ENCODE data around the gene NRXN3.

The NRXN3 gene

DNA sequence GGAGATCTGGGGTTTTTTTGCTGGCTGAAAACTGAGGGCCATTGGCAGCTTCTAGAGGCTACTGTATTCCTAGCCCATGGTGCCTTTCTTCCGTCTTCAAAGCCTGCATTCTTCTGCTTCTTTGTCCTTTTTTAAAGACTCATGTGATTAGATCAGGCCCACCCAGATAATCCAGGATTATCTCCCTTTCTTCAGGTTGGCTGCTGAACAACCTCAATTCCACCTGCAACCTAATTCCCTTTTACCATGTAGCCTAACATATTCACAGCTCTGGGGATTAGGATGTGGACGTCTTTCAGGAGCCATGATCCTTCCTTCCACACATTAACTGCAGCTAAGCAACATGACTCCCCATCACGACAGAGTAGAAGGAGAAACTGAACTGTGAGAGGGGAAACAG, 1055.6 kb downstream of the NRXN3 start:
- DNase-seq (ENCODE audit: low read depth in 2 of 2), result no peak

DNA sequence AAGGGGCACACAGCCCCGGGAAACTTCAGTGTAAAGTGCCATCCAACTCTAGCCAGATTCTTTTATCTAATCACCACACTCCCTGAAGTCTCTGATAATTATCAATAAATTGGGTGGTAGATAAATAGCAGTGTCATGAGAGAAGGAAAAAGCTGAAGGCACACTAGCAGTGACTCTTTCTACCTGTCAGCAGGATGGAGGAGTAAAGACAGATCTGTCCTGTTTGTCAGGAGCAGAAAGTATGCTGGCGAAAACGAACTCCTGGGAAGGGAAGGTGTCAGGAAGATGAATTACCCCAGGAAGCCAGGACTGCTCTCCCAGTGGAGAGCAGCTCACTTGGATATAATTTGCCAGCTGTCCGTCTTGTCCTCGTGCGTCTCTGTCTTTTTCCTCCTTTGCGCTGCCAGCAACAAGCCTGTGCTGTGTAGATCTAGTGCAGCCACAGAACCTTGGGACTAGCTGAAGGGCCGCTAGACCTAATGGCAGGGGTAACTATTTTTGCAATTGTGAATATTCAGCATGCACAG, 1059.3 kb downstream of the NRXN3 start:
- DNase-seq (ENCODE audit: low read depth in 2 of 2), result no peak

DNA sequence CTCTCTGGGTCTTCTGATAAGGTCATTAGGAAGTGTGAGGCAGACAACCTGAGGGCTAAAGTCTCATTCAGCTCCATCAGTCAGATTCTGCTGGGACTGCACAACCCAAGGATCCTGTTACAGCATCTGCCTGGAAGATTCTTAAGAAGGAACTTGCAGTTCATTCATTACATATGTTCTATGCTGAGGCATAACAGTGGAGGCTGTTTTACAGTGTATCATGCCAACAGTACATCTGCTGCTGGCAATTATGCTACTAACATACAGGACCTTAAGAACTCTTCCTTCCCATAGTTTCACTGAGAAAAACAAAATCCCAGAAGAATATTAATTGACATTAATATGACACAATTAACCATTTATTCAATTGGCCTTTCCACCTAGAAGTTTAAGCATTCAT, 1072.5 kb downstream of the NRXN3 start:
- DNase-seq (ENCODE audit: low read depth in 2 of 2), result no peak

DNA sequence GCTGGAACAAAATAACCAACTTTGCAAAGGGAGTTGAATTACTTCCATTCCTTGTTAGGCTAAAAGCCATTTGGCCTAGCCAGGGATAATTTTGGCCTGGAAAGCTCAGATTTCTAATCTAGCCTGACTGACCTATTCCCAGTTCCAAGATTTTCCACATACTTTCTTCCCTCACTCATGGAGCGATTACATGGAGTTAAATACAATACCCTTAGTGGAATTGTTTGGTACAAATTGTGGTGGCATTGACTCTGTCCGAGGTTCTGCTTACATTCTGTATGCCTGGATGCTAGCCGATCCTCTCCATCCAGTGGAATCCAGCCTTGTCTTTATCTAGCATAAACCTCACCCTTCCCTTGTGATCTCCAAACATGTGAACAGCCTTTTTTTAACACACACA, 1076.0 kb downstream of the NRXN3 start:
- no peak for DNase-seq (ENCODE audit: low read depth in 2 of 2)

DNA sequence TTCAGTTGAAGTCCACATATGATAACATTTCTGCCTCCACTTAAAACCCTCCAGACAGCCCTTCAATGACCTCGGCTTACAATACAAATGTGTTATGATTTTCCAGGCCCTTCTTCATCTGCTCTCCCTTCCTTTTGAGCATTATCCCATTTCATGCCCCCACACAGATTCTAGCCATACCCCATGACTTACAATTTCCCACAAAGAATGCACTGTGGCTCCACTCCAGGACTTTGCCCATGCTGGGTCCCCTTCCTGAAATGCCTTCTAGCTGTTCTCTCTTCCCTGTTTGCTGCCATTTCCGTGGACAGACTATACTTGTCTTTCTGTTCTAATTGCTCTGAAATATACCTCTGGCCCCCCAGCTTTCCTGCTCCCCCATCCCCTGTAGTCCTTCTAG, 1078.0 kb downstream of the NRXN3 start:
- DNase-seq (ENCODE audit: low read depth in 2 of 2), result no peak

DNA sequence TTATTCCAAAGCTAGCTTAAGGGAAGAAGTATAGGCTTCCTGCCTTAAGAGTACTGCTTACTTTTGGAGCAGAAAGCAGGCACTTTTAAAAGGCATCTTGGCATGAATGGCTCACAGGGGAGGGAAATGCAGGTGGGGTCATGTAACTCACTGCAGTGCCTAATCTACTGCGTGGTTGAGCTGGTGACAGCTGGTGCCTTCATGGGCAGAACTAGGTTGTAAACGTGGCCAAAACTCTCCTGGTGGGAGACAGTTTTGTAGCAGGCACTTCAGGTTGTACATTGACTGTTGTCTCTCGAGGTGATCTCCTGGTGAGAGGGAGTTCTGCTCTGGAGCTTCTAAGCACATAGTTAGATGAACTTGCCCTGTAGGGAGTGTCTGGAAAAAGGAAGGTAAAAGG, 1078.6 kb downstream of the NRXN3 start:
- no peak for DNase-seq (ENCODE audit: low read depth in 2 of 2)

DNA sequence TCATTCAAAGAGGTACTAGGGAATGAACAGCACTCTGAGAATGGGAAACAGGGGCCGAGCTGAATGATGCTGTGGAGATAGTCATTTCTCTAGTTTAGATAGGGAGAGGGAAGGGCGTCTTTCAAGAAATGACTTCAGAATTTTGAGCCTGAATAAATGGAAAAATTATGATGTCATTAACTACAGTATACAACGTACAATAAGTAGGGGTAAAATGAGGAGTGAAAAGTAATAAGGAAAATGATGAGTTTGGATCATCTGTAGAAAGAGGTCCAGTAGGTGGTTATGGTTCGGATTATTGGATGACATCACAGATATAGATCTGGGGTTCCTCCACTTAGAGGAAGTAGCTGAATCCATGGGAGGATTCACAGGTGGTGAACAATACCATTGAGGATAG, 1081.1 kb downstream of the NRXN3 start:
- no peak for DNase-seq (ENCODE audit: low read depth in 2 of 2)

DNA sequence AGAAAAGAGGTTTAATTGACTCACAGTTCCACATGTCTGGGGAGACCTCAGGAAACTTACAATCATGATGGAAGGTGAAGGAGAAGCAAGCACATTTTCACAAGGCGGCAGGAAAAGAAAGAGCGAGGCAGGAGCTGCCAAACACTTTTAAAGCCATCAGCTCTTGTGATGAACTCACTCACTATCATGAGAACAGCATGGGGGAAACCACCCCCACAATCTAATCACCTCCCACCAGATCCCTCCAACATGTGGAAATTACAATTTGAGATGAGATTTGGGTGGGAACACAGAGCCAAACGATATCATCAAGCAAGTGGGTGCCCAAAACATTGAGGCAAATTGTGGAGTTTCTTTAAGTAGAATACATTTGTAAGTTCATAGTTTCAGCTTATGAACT, 1083.4 kb downstream of the NRXN3 start:
- DNase-seq (ENCODE audit: low read depth in 2 of 2), result no peak

DNA sequence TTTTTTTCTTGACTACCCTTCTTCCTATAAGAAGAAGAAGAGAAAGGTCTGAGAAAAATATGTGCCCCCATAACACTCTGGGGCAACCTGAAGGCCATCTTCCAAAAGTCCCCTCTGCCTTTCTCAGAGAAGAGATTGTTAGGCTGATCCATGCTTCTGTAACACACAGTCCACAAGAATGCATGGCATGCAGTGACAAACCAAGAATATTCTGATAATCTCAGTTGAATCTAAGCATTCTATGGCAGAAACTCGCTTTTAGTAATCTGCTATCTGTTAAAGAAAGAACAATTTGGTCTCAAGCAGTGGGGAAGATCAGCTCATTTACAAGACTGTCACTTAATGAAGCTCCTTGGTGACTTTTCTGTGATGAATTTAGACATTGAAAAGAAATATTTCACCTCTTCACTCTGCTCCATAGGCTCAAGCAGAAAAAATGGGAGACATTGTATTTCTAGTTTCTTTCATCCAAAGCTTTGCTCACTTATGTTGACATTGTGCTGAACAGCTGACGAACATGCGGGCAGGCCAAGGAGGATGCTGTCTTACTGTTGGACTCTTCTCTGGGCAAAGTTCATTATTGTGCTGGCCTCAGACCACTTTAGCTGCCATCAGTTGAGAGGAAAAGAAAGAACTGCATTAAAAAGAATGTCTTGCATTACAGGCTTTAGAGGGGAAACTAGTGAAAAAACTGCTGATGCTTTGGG, 1084.0 kb downstream of the NRXN3 start:
- DNase-seq (ENCODE audit: low read depth in 2 of 2), result no peak

DNA sequence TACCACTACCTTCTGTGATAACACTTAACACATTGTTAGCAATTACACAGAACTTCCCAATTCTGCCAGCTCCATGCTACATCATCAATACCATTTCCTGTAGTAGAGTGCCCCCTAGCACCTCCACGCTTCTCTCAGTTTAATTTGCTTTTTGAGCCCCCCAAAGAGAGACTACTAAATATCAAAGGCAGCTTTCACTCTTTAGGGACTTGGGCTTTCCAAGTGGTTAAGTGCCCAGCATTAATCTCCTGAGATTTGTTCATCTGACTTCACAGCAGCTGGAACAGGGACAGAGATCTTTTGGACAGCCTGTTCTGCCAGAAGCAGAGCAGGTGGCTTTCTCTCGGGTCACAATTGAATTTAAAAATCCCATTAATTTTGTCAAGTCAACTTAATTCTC, 1086.2 kb downstream of the NRXN3 start:
- no peak for DNase-seq (ENCODE audit: low read depth in 2 of 2)

DNA sequence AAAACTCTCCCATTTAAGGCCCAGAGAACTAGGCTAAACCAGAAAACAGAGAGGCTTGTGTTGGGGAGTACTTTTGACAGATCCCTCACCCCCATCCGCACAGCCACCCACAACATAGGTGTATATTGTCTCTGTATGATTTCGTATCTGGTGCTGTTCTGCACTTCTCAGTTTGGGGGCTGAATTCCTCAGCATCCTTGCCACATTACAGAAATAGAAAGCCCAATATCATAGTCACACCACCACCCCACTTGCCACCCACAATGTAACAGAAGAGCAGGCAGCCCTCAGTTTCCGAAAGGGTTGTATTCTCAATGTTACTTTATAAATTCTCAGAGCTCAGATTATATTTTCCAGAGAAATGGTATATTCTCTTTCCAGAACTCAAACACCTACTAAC, 1090.2 kb downstream of the NRXN3 start:
- DNase-seq (ENCODE audit: low read depth in 2 of 2), result no peak

DNA sequence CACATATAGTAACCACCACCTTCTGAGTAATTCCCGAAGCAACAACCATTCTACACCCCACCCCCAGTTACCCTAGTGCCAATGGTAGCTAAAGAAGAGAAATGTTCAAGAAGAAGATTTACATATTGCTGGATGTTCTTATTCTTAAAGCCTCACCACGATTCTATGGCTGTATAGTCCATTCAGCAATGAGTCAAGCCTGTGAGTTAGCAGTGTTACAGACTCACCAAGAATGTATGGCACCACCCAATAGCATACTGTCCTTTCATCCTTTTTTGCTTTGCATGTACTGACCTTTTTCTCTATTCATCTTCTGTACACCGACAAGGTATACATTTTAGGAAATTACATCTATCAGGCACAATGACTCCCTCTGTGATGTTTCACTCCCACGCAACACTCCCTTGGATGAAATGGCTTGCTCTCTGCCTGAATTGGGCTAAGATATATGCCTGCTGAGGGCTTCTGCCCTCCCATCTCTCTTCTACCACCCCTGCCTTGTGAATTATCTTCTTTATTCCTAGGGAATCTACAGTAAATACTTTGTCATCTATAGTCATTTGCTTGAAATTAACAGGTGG, 1095.3 kb downstream of the NRXN3 start:
- no peak for DNase-seq (ENCODE audit: low read depth in 2 of 2)

DNA sequence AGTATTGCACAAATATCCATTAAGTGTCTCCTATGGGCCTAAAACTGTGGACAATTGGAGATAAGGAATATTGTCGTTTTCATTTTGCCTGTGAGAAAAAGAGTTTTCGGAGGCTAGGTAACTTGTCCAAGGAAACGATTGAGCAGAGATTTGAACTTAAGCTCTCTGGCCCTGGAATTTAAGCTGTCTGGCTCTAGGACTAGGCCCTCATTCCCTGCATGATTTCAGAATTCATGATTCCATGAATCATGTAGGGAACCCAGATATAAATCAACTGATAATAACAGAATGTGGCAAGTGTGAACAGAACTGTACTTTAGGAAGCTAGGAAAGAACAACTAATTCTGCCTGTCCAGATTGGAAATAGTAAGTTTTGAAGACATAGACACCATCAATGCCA, 1100.2 kb downstream of the NRXN3 start:
- DNase-seq (ENCODE audit: low read depth in 2 of 2), result no peak

DNA sequence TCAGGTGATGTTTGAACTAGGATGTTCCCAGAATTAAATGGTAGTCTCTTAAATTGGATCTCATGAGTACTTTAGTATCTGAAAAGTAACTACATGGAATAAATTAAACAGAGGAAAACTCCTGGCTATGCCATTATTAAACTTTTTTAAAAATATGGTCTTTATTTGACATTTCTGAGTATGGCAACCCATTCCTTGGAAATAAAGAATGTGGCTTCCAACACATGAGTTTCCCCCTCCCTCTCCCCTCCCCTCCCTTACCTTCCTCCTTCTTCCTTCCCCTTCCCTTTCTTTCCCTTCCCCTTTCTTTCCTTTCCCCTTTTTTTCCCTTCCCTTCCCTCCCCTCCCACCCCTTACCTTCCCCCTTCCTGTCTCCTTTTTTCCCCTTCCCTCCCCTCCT, 1100.9 kb downstream of the NRXN3 start:
- no peak for DNase-seq (ENCODE audit: low read depth in 2 of 2)

DNA sequence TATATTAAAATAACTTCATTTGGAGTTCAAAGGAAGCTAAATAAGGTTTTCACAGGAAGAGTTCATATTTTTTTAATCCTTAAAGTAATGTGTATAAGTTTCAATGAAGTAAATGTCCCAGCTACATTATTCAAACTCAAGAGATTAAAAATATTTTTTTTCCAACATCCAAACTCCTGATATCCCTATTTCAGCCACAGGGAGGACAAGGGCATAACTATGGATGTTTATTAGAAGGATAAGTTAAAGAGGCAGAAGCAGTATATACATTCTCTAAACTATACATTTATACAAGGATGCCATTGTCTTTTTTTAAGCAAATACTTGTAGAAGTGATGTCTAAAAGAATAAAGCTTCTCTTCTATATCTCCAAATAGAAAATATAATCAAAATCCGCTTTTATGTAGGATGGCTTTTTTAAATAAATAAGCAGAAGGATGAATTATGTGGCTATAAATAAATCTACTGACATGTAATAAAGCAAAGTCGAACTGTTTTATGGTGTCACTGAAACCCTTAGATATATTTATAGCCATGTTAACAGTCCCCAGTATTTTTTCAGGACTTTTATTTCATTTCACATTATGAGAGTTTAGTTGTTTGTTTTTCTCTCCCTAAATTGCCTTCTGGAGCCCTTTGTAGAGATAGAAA, 1104.6 kb downstream of the NRXN3 start:
- DNase-seq (ENCODE audit: low read depth in 2 of 2), result no peak

DNA sequence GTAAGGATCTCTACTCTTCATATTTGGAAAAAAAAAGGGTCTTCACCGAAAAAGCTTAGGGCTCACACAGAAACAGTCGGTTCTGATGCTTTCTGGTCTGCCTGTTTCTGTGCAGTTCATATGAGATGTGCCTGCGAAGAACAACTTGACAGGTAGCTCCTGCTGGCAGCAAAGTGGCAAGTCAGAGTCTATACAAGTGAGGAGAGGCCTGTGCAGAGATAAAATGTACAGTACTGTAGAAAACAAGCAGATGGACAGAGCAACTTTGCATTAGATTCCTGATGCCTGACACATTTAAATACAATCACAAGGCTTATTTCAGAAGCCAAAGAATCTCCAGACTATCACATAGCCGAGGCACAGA, 1105.1 kb downstream of the NRXN3 start:
- no peak for DNase-seq (ENCODE audit: low read depth in 2 of 2)

DNA sequence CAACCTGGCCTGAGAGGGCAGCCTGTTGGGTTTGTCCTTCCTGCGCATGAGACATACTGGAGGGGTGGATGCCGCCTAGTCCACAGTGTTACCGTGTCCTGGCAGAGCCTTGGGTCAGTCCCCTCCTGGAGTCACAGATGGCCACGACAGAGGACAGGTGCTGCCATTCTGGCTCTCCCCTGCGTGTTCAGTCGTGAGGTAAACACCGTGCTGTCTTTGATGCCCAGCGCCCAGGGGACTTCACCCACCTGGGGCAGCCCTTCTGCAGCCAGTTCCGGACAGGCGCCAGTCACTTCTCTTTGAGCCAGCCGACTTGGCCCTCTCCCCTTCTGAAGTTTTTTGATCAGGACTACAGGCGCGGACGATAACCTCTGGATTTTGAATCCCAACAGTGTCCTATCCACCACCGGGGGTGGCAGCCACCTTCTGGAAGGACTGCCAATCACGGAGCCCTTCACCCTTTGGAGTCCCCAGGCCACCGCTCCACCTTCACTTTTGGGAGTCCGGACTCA, 1108.2 kb downstream of the NRXN3 start:
- DNase-seq (ENCODE audit: low read depth in 2 of 2), result no peak

DNA sequence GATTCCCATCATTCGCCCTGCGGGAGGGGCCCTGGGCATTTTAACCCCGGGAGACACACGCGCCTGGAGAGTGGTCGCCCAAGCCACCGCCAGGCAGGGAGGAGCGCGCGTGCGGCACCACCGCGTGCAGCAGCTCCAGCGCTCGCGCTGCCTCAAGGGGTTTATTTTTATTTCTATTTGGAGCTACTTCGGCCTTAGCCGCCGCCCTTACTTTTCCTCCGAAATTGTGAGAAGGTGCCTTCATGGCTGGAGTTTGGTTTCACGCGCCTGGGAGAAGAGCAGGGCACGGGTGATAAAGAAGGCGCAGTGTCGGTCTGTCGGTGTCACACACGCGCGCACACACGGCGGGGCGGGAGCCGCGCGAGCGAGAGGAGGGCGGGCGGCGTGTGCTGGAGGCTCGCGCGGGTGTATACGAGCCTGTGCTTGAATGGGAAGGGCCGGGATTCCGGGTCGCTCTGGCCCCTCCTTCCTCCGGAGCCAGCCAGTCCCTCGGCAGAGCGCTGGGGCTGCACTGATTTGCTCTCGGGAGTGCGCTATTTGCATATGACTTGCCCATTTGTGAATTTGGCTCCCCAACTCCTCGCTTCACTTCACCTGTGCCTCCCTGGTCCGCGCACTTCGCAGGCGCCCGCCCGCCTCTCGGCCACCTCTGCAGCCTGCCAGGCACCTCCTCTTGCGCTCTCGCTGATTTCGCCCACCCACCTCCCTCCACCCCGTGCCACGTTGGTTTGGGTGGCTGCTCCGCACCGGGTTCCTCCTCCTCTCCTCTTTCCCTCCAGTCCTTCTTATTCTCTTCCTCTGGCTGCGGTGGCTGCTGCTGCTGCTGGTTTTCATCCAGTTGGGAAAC, 1108.8 kb downstream of the NRXN3 start:
- no peak for DNase-seq (ENCODE audit: low read depth in 2 of 2)

DNA sequence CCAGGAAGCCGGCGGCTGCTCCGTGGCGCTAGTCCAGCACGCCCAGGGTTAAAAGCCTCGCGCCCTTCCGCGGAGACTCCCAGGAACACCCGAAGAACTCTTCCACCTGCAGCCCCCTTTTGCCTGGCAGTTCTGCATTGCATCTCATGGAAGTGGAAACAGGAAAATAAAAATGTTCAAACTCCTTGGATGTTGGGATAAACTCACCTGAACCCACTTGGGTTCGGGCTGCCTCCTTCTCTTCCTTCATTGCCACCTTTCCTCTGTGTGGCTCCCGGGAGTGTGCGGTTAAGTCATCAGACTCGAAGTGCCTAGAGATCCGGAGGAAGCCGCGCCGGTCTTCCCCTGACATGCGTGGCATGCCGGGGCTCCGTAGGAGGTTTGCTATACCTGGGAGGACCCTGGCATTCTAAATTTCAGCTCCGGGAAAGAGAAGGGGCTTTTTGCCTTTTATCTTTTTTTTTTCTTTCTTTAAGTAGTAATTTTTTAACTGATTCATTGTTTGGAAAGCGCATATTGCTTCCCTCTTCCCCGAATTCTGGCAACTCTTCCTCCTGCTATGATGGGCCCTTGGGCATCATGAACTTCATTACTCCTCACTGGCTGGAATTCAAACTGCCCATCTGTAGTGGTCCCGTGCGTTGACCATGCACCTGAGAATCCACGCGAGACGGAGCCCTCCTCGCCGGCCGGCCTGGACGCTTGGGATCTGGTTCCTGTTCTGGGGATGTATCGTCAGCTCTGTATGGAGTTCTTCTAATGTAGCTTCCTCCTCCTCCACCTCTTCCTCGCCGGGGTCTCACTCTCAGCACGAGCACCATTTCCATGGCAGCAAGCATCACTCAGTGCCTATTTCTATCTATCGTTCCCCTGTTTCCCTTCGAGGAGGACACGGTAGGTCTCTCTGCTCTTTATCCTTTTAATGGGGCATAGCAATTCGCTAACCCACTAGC, 1109.7 kb downstream of the NRXN3 start:
- DNase-seq (ENCODE audit: low read depth in 2 of 2), result no peak

DNA sequence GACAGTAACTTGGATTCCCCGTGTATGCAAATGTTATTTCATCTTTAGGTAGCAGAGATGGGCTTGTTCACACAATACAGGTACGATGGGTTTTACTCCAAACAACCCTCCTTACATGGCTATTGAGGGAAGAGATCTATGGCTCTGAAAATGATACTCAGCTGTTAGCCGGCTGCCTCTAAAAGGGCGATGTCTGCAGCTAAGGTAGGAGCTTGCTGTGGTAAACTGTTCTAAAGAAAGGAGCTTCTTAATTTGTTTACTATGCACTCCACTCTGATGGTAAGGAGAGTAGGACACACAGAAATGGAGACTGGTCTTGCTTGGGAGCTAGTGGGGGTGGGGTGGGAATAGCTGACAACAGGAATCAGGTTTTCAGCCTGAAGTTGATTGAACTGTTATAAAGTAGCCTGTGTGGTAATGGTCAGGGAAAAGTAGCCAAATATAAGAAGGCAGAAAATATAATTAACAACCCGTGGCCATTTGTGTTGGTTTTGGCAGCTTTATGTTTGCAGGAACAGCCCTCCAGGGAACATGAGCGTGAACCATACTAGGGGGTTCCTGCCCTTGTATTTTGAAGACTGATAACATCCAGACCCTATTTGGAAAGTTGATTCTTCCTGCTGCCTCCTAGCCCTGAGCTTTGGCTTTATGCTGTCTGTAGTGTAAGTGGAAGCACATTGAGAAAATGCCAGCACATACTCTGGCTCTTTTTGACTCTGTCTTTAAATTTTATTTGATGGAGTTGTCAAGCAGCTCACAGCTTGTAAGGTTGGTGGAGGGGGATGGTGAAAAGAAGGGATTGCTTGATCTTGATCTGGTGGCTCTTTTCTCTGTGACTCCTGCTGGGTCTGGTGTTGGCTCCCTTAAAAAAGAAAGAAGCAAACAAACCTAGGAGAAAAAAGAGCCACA, 1111.3 kb downstream of the NRXN3 start:
- no peak for DNase-seq (ENCODE audit: low read depth in 2 of 2)

All from stimulated activated CD8-positive, alpha-beta memory T cell treated with anti-CD3 and anti-CD28 coated beads, Interleukin-15, amount 100 ng/mL, for 4 hours (primary cell).